GM19043 (cell line): ENCODE results near the gene HDAC11.

ENCODE experiments used
- ATAC-seq: cut with Tn5 transposase; IDR thresholded peaks from one replicate; pipeline ENCODE4 v1.9.1; 2021; ENCODE audit warnings: low read depth; ENCODE audit not compliant: unreplicated experiment

HDAC11 gene

DNA sequence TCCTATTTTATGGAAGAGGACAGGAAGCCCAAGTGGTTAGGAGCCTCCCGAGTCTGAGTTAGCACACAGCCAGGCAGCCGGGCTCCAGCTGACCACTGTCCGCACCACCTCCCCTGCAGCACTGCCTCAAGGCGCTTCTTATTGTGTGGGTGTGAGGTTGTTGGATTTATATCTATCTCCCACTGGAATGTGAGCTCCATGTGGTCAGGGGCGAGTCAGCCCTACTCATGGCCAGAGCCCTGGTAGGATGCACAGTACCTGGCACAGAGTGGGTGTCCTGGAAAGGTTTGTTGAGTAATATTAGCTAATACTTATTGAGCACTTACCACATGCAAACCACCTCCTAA, 59.2 kb downstream of the HDAC11 start:
- no peak for ATAC-seq

- no peak for ATAC-seq
Measured at GRCh38 chr3:13539671-13540070, 59.6 kb downstream of the HDAC11 start.

GRCh38 chr3:13540297-13540995, 60.3 kb downstream of the HDAC11 start:
- no peak for ATAC-seq

- ATAC-seq, result no peak
Measured at GRCh38 chr3:13541691-13542090, 61.6 kb downstream of the HDAC11 start.

DNA sequence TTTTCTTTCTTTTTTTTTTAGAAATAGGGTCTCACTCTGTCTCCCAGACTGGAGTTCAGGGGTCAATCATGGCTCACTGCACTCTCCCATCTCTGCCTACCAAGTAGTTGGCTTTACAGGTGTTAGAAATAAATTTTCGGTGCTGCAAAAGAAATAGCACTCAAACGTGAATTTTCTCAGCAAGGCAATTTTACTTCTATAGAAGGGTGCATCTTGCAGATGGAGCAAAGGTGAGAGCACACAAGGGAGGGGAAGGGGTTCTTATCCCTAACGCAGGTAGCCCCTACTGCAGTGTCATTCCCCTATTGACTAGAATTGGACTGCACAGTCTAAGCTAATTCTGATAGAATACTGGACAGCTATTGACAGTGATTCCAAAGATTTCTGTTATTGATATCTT, 62.0 kb downstream of the HDAC11 start:
- ATAC-seq, result no peak

DNA sequence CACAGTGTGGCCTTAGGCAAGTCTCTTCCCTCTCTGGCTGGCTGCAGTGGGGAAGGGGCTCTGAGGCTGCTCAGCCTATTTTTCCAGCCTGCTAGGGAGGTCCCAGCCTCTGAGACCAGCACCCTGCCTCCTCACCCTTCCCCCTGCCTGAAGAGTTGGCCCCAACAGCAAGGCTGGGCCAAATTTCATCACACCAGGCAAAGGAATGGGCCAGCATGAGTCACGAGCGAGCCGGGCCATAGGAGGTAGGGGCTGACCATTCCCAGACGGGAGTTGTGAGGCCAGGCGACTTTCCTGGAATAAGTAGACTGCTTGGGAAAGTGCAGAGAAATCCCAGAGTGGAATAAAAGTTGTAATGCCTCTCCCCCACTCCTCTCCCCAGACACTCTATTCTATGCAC, 63.1 kb downstream of the HDAC11 start:
- no peak for ATAC-seq

- no peak for ATAC-seq
Measured at GRCh38 chr3:13544293-13544831, 64.3 kb downstream of the HDAC11 start.

DNA sequence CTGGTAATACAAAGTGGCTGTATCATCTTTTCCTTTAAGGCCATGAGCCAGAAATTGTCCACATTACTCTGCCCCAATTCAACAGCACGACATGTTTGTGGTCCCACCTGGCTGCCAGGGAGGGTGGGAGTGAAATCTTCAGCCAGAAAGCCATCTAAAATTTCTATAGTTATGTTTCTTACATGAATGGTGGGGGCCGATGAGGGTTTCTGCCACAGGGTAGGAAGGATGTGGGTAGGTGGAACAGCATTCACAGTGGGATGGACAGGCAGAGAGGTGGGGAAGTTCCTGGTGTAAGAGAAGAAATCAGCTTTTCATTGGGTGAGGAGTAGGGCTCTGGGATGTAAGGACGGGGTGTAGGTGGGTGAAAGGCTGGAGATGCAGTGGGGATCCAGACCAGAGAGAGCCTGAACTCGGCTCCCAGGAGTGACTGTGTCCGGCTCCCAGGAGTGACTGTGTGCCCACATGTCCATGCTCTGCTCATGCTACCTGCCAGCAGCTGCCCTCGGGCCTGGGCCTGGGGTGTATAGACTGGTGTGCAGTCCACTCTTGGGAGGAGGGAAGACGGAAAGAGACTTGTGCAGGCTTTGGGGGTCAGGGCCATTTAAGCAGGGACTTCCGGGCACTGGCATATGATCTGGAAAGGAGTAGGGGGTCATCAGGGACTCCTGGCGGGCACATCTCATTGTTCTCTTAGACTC, 65.0 kb downstream of the HDAC11 start:
- ATAC-seq, result no peak

- ATAC-seq, result no peak
Measured at GRCh38 chr3:13545952-13546454, 65.9 kb downstream of the HDAC11 start.

DNA sequence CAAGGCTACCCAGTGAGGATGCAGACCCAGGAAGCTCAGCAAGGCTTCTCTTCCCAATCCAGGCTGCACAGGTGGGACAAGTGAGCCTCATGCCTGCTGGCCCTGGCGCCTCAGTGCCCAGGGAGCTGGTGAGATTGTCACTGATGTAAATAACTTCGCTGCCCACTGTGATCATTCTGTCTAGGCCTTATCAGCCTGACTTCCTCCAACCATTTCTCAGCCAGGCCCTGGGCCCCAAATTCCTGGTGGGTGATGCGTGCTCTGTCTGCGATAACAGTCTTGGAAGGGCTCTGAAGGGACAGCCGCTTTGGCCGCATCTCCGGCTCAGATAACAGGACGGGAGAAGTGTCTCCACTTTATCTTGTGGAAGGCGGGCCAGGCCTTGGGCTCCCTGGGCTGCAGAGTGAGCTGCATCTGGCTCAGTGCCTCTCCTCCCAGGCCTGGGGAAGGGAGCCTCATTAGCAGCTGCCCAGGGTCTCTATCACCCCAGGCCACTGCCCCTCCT, 66.6 kb downstream of the HDAC11 start:
- no peak for ATAC-seq

DNA sequence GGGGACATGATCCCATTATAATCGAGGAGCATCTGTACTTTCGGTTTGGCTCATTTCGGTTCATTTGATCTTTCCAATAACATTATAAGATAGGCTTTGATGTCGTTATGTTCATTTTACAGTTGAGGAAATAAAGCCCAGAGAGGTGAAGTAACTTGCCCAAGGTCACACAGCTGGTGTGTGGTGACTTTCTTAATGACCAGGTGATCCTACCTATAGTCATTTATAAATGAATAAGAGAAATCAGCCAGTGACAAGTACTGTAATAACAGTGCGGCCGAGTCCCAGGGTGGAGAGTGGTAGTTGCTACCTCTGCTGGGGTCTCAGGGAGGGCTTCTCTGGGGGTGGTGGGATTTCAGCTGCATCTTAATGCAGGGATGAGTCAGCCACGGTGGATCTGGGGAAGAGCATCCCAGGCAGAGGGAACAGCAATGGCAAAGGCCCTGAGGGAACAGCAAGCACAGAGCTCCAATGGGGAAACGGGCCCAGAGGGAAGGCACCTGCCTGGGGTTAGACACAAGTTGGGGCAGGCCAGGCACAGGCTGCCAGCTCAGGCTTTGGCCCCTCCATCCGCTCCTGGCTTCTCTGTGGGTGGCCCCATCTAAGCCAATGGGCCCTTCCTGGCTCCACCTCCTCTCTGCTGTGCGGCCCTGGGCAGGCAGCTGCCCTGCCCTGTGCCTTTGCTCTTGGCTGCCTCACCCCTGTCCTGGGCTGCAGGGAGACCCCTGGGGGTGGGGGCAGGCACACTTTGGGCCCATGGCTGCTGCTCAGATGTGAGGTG, 67.7 kb downstream of the HDAC11 start:
- ATAC-seq, result no peak

DNA sequence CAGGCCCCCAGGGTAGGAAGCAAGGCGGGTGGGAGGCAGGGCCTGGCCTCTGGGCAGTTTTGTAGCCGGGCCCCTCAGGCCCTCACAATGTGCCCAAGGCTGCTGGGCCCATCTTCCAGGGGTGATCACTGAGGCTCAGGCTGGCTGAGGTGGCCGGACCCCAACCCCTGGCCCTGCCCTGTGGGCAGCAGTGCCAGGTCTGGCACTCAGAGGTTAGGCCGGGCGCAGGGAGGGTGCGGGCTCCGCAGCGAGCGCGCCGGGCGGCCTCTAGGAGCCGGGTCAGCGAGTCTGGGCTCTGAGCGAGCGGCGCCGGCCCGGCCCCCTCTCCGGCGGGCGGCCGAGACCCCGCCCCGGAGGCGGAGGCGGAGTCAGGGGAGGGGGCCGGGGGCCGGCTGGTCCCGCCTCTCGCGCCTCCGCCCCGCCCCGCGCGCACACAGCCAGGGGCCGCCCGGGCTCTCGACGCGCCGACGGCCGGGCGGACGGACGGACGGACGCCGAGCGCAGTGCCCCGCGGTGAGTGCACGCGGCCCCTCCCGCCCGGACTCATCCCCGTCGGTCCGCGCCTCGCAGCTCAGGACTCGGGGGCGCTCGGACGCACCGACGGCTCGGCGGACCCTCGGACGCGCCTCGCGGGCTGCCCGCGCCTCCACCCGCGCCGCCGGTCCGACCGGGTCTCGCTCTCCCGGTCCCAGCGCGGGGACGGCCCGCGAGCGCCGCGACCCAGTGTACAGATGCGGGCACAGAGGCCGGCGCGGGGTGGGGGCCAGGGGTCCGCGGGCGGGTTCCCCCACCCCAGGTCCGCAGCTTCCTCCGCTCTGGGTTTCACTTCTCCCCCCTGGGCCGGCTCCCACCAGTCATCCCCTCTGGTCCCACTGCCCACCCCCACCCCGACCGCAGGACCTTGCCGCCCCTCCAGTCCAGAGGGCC, 68.9 kb downstream of the HDAC11 start, which contains the start of gene FBLN2:
FBLN2 (plus strand) TSS at position 430 of the 927 bp plus-strand sequence. CDS start 21,231 bp downstream, outside the sequence.
- no peak for ATAC-seq

- no peak for ATAC-seq
Measured at GRCh38 chr3:13549623-13550422, 69.7 kb downstream of the HDAC11 start.

DNA sequence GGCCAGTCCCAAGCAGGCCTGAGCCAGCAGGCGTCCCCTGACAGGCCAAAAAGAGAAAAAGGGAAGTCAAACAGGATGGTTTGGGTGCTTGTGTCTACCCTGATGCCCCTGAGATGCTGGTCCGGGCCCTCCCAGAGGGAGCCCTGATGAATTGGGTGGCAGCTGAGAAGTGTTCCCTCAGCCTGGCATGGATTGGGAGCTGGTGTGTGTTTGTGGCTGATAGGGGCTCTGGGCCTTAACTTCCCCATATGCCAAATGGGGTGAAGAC, 70.3 kb downstream of the HDAC11 start:
- no peak for ATAC-seq

DNA sequence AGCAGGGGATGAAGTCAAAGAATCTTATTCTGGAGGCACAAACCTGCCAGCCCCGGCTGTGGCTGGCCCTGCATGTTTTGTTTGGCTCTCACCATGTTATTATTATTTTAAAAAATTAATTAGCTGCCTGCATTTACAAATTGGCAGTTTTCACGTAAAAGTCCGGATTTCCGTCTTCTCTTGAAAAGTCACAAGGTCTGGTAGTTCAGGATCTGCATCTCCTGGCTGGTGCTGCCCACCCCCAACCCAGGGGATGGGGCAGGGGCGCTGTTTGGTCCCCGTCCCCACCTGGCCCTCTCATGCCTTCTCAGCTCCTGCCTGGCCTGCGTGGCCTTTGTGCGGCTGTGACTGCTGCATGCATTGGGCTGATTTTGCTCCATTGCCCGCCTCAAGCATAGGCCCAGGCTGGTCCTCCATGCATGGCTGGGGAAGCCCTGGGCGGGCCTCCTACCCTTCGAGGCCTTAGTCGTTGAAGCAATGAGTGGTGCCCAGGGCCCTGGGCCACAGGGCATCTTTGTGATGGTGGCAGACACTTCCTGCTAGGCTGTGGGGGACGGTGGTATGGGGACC, 70.8 kb downstream of the HDAC11 start:
- ATAC-seq, result no peak

- ATAC-seq, result no peak
Measured at GRCh38 chr3:13552857-13553652, 72.9 kb downstream of the HDAC11 start.

- ATAC-seq, result no peak
Measured at GRCh38 chr3:13553686-13554085, 73.6 kb downstream of the HDAC11 start.

- ATAC-seq, result no peak
Measured at GRCh38 chr3:13555753-13556152, 75.6 kb downstream of the HDAC11 start.
